HG03108 (cell line): ENCODE measurements around the gene ITGA1.
"Not testable (repeated sequence)": the region's sequence is repeated elsewhere in the genome, so short reads cannot be mapped to it uniquely, and the experiment has no call there.

Experiments used
- ATAC-seq: cut with Tn5 transposase; IDR thresholded peaks from one replicate; pipeline ENCODE4 v1.9.1; 2021; ENCODE audit warnings: moderate library complexity; ENCODE audit not compliant: unreplicated experiment

ITGA1 gene

DNA sequence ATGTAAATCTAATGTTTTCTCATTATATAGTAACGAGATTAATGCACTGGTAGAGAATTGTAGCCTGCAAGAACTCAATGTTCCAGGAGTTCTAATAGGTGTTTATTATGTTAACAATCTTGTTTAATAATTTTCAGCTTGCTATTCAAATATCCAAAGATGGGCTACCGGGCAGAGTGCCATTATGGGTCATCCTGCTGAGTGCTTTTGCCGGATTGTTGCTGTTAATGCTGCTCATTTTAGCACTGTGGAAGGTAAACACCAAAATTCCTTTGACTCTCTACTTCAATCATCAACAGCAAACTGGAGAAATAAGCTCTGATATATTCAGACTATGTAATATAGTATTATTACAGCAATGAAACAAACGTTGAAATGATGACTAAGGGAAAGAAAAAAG, 159.5 kb downstream of the ITGA1 start:
- ATAC-seq = no peak

- ATAC-seq = no peak
Measured at GRCh38 chr5:52947851-52948250, 160.1 kb downstream of the ITGA1 start.

DNA sequence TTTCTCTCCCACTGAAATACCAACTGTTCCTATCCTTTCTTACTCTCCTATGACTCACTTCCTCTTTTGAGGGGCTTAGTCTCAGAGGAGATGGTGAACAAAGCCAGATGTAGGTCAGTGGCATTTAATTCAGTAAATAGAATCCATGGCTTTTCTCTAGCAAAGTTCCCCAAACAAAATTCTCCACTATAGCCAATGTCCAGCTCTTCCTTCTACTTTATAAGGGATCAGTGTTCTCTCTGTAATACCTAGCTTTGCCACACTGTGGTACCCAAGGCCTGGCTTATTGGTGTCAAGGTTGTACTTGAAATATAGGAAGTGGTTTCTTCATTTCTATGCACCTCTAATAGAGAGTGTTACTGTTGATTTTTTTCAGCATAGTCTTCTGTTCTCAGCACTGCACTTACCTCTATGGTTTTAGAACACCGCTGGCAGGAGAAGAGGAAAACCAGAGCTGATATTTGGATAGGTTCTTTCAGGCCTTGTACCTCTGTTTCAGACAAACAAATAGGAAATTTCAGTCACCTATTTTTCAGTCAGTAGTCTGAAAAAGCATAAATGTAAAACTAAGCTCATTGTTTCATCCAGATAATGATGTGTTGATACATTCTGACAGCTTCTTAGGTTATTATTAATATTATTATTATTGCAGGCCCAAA, 160.8 kb downstream of the ITGA1 start:
- ATAC-seq = peak; percentile 99

- ATAC-seq = no peak
Measured at GRCh38 chr5:52950686-52951085, 163.0 kb downstream of the ITGA1 start.

DNA sequence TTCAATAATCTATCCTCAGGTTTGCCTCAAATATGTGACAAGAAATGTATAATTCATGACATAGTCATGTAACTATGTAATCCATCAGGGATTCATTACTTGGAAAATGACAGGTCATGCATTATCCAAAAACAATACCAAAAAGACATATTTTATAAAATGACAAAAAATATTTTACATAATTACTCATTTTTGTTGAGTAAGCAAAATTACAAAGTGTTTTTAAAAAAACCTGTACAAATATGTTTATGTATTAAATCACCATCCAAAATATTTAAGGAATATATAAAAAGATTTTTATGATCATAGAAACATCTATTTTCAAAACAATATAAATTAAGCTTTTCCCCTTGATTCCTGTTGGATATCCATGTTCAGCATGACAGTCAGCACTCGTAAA, 164.8 kb downstream of the ITGA1 start:
- no peak for ATAC-seq

DNA sequence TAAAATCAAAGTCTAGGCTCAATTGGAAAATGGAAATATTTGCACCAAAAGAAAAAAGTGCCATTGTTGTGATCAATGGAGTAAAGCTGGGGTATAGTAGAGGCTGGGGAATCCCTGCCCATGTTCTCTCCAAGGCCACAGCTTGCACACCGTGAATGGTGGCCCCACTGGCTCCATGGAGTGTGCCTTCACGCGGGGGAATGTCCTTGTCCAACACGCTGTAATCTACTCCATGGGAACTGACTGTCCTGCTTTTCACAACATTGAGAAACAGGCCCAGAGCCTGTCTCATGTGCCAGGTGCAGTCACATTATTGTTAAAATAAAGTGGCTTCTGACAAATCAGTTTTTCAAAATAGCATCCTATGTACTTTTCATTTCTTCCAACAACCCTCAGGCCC, 168.3 kb downstream of the ITGA1 start:
- ATAC-seq = no peak

GRCh38 chr5:52956915-52957747, 169.4 kb downstream of the ITGA1 start:
- peak; percentile 73 for ATAC-seq

DNA sequence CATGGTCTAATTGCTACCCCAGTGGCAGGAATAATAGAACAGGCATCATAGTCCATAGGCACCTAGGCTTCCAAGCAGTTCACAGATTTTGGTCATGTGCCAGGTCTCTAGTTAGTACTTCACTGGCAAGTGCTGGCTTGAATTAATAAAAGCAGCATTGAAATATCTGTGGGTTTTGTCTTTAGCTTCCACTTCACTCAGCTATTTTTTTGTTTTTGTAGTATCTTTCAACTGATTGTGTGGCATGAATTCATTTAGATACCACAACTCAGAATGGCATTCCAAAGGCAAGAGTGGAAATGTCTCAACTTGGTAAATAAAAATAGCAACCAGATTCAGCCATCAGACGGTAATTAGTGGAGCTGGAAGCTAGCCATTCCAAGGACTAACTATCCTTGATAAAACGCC, 173.6 kb downstream of the ITGA1 start:
- ATAC-seq = no peak

DNA sequence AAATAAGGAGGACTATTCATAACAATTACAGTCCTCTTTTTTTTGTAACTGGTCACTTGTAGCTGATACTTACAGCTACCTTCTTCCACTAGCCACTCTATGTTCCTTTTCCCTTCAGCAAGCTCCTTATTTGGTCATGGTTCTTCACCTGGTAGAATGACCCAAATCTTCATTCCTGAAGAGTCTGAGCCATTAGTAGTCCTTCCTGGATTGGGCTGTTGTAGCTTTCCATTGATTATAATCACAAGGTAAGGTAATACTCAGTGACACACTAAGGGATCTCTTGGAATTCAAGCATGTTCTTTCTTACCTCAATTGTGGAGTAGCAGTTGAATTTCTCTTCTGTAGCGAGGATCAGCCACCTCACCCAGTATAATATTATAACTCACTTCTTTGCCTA, 175.9 kb downstream of the ITGA1 start:
- no peak for ATAC-seq

DNA sequence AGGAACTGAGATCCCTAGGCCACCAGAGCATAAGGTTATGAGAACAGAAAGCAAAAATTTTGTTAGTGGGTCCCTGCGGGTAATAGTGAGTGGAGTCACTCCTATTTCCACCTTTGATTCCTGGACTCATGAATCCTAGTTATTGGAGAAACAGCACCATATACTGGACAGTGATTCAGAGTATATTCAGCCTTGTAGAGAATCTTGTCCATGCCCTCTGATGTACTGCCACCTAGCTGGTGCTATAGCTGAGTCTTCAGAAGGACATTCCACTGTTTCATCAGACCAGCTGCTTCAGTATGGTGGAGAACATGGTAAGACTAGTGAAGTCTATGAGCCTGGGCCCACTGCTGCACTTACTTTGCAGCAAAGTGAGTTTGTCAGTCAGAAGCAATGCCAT, 176.4 kb downstream of the ITGA1 start:
- ATAC-seq = no peak

DNA sequence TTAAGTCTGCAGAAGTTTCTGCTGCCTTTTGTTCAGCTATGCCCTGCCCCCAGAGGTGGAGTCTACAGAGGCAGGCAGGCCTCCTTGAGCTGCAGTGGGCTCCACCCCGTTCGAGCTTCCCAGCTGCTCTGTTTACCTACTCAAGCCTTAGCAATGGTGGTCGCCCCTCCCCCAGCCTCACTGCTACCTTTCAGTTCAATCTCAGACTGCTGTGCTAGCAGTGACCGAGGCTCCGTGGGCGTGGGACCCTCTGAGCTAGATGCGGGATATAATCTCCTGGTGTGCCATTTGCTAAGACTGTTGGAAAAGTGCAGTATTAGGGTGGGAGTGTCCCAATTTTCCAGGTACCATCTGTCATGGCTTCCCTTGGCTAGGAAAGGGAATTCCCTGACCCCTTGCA, 188.4 kb downstream of the ITGA1 start:
- ATAC-seq = not testable (repeated sequence)

DNA sequence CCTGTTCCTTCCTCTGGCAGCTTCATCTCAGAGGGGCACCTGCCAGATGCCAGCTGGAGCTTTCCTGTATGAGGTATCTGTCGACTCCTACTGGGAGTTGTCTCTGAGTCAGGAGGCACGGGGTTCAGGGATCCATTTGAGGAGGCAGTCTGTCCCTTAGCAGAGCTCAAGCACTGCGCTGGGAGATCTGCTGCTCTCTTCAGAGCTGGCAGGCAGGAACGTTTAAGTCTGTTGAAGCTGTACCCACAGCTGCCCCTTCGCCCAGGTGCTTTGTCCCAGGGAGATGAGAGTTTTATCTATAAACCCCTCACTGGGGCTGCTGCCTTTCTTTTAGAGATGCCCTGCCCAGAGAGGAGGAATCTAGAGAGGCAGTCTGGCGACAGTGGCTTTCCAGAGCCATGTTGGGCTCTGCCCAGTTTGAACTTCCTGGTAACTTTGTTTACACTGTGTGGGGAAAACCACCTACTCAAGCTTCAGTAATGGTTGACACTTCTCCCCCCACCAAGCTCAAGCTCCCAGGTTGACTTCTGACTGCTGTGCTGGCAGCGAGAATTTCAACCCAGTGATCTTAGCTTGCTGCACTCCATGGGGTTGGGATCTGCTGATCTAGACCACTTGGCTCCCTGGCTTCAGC, 189.7 kb downstream of the ITGA1 start:
- ATAC-seq = no peak

DNA sequence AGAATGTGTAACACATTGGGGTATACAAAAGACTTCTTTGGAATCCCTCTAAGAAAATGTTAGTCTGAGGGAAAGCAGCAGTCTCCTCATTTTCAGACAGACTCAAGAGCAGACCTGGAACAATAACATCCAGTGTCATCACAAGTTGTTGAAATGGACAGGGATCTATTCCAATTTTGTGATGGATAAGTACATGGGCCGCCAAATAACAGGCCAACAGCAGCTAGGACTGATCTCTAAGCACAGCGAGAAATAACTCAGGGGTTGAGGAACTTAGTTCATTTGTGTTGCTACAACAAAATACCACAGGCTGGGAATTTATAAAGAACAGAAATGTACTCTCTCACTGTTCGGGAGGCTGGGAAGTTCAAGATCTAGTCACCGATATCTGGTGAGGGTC, 193.8 kb downstream of the ITGA1 start:
- no peak for ATAC-seq

GRCh38 chr5:52983731-52984636, 196.3 kb downstream of the ITGA1 start:
- ATAC-seq = no peak

- ATAC-seq = no peak
Measured at GRCh38 chr5:52985306-52985705, 197.6 kb downstream of the ITGA1 start.

DNA sequence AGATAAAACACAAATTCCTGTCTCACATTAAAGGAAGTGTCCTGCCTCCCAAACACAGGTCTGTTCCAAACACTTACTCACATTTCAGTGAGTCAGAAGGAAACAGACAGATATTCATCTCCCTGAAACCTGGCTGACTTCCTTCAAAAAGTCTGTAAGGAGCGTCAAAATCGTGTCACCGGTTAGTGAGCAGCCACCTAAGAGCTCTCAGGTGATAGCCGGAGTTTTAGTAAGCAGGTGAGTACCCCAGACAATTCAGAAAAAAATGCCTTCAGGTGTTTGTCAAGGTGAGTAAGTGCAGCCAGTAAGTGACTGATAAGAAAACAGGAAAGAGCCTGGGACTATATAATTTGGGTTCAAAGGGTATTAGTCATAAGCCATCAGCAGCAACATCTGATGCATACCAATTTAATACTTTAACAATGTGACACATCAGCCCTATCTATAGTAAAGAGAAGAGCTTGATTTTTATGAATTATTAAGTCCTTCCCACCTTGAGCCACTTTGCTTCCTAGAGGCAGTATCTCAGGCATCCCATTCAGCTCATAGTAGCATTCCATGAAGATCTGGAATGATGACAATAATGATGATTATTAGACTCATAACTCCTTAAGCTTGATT, 200.1 kb downstream of the ITGA1 start:
- no peak for ATAC-seq

GRCh38 chr5:52988335-52989024, 200.8 kb downstream of the ITGA1 start:
- no peak for ATAC-seq

GRCh38 chr5:52989025-52989780, 201.5 kb downstream of the ITGA1 start, which contains the start of gene ITGA2:
TSS of gene ITGA2 (plus strand) at chr5:52989352. CDS start at chr5:52989469, 117 bp downstream.
- ATAC-seq = no peak
